Erythroblast (primary cell): ENCODE data around the gene NCK2.

Source experiments
- GATA1 ChIP-seq: IDR thresholded peaks from 2 replicates; pipeline ENCODE4 v1.6.1; 2011; ENCODE audit warnings: low read depth, mild to moderate bottlenecking, control low read depth, low read length, moderate library complexity
- POLR2A ChIP-seq: IDR thresholded peaks from 2 replicates; pipeline ENCODE4 v1.6.1; 2011; ENCODE audit warnings: mild to moderate bottlenecking, low read length

- TF ChIP-seq POLR2A: no peak
- TF ChIP-seq GATA1: no peak
Measured at GRCh38 chr2:105744909-105745853, at the start of gene NCK2.
